ENCODE data around the gene R3HDML.

R3HDML gene

DNA sequence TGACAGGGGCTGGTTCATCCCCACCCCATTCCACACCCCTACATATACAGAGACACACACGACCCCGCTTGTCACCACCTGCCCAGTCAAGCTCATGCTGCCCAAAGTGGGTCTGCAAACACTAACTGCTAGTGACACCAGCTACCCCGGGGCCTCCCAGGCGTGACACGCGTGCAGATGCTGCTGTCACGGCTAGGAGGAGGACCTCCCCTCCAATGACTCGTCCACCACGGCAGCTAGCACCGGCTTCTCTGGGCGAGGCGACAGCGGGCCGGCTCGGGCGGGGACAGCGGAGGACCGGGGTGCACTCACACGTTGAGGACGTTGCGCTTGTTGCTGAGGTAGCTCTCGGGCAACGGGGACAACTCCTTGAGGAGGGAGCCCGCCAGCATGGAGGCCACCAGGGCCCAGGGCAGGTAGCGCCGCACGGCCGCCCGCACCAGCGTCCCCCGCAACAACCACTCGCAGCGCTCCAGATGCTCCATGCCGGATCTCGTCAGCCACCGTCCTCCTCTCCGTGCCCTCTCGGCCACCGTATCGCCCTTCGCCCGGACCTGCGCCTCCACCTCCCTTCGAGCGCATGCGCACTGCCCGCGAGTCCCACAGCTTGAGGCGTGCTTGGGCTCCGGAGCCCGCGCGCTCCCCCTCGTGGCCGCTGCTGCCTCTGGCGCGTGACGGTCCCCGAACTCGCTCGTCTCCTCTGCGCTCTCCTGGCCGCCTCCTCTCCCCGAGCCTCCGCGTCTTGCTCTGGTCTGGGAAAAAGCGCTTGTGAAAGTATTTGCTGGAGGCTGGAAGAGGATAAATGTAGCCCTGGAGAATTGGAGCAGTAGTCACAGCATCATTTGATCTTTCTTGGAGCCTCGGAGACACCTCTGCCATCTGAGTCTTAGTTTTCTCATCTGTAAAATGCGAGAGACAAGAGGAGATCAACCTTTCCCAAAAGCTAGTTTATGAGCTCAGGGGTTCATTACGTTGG is 25.9 kb upstream of the R3HDML start, which contains the start of gene FITM2:
FITM2 (minus strand) TSS at position 539 of the 976 bp plus-strand sequence; CDS start at position 485, 54 bp downstream.
- peak; percentile 100 for DNase-seq (ENCODE audit: low spot score)
- H3K36me3 ChIP-seq (ENCODE audit: low read depth), result no peaks in the 10 kb centered on the region
- H3K9me3 ChIP-seq (ENCODE audit: severe bottlenecking), result no peaks in the 10 kb centered on the region
- H3K4me3 ChIP-seq (ENCODE audit: severe bottlenecking), result peak within 1 kb of the TSS; percentile 77
- no peak within 1 kb of the TSS for H3K27ac ChIP-seq (ENCODE audit: poor library complexity, severe bottlenecking)
- H3K4me1 ChIP-seq (ENCODE audit: insufficient read depth, poor library complexity, severe bottlenecking), result peaks cover 4% of the 10 kb centered on the region
- TF ChIP-seq, protein P1, sequence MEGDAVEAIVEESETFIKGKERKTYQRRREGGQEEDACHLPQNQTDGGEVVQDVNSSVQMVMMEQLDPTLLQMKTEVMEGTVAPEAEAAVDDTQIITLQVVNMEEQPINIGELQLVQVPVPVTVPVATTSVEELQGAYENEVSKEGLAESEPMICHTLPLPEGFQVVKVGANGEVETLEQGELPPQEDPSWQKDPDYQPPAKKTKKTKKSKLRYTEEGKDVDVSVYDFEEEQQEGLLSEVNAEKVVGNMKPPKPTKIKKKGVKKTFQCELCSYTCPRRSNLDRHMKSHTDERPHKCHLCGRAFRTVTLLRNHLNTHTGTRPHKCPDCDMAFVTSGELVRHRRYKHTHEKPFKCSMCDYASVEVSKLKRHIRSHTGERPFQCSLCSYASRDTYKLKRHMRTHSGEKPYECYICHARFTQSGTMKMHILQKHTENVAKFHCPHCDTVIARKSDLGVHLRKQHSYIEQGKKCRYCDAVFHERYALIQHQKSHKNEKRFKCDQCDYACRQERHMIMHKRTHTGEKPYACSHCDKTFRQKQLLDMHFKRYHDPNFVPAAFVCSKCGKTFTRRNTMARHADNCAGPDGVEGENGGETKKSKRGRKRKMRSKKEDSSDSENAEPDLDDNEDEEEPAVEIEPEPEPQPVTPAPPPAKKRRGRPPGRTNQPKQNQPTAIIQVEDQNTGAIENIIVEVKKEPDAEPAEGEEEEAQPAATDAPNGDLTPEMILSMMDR (IDR thresholded peaks at IDR 0.05; ENCODE audit: poor library complexity, severe bottlenecking), result peak; percentile 100
- H3K27me3 ChIP-seq (ENCODE audit: insufficient read depth, poor library complexity, severe bottlenecking), result no peaks in the 10 kb centered on the region
- peak; percentile 93 for ATAC-seq (ENCODE audit: low read depth)

DNA sequence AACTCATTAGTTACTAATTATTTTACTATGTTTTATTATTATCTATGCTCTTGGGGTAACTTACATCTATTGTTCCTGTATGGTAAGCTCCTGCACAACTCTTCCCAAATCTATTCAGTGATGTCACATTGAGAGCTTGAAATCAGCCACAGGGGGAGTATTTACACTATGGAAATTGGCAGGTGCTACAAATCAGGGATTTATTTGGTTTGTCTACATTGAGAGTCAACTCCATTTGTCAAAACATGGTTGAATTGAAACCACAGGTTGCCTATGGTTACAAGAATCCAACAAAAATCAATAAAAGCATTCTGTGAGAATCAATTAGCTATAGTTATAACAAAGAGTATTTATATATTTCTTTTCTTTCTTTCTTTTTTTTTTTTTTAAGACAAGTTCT is 22.0 kb upstream of the R3HDML start:
- DNase-seq (ENCODE audit: low spot score) (no peak), ATAC-seq (ENCODE audit: low read depth) (no peak)
- no peaks in the 10 kb centered on the region for H3K27me3 ChIP-seq (ENCODE audit: insufficient read depth, poor library complexity, severe bottlenecking)
- no peaks in the 10 kb centered on the region for H3K9me3 ChIP-seq (ENCODE audit: severe bottlenecking)
- no peaks in the 10 kb centered on the region for H3K36me3 ChIP-seq (ENCODE audit: low read depth)
- TF ChIP-seq, protein P1 (IDR thresholded peaks at IDR 0.05; ENCODE audit: poor library complexity, severe bottlenecking), result no peak
- H3K27ac ChIP-seq (ENCODE audit: poor library complexity, severe bottlenecking), result no peak overlapping the region
- peaks cover 2% of the 10 kb centered on the region for H3K4me1 ChIP-seq (ENCODE audit: insufficient read depth, poor library complexity, severe bottlenecking)
- no peak overlapping the region for H3K4me3 ChIP-seq (ENCODE audit: severe bottlenecking)

DNA sequence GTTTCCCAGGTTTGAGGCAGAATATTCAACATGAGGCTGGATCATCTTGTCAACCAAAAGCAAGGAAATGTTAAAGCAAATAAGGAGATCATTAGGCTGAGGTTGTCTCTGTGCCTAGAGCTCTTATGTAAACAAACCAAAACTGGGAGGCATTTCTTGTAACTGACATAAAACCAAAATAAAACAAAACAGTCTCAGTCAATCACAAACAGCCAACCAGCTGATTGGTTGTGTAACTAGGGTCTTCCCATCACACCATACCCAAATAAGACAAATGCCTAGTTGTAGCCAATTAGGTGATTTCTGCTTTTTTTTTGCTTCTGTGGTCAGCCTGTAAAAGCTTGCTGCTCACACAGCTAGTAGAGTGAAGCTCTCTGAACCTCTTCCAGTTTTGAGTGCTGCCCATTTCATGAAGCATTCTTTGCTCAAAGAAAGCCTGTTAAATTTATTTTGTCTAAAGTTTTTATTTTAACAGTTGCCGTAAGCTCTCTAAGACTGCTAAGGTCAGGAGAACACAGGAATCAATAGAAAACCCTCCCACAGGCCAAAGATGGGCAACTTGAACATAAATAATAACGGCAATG is 16.9 kb upstream of the R3HDML start:
- no peak overlapping the region for H3K4me3 ChIP-seq (ENCODE audit: severe bottlenecking)
- H3K27me3 ChIP-seq (ENCODE audit: insufficient read depth, poor library complexity, severe bottlenecking), result no peaks in the 10 kb centered on the region
- ATAC-seq (ENCODE audit: low read depth), result no peak
- TF ChIP-seq, protein P1 (IDR thresholded peaks at IDR 0.05; ENCODE audit: poor library complexity, severe bottlenecking), result no peak
- no peak overlapping the region for H3K27ac ChIP-seq (ENCODE audit: poor library complexity, severe bottlenecking)
- H3K36me3 ChIP-seq (ENCODE audit: low read depth), result no peaks in the 10 kb centered on the region
- no peak for DNase-seq (ENCODE audit: low spot score)
- H3K4me1 ChIP-seq (ENCODE audit: insufficient read depth, poor library complexity, severe bottlenecking), result no peaks in the 10 kb centered on the region
- no peaks in the 10 kb centered on the region for H3K9me3 ChIP-seq (ENCODE audit: severe bottlenecking)

DNA sequence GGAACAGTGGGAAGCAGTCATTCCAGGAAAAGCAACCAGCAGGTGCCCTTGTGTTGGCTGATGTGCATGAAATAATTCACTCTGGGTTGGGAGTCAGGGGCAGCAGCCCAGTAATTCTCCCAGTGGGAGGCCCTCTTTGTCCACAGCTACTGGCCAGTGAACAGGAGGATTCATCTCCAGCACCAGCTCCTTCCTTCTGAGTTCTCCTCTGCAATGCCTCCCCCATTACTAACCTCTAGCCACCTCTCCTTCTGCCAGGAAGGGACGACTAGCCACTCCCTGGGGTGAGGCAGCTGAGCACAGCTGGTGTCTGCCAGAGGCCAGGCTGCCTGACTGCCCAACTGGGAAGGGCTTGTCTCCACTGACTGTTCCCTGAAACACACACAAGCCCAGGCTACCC is 12.5 kb upstream of the R3HDML start:
- H3K27ac ChIP-seq (ENCODE audit: poor library complexity, severe bottlenecking), result no peak overlapping the region
- H3K4me3 ChIP-seq (ENCODE audit: severe bottlenecking), result no peak overlapping the region
- H3K36me3 ChIP-seq (ENCODE audit: low read depth), result no peaks in the 10 kb centered on the region
- ATAC-seq (ENCODE audit: low read depth) (peak; percentile 79), DNase-seq (ENCODE audit: low spot score) (no peak)
- H3K9me3 ChIP-seq (ENCODE audit: severe bottlenecking), result no peaks in the 10 kb centered on the region
- H3K4me1 ChIP-seq (ENCODE audit: insufficient read depth, poor library complexity, severe bottlenecking), result no peaks in the 10 kb centered on the region
- TF ChIP-seq, protein P1 (IDR thresholded peaks at IDR 0.05; ENCODE audit: poor library complexity, severe bottlenecking), result no peak
- H3K27me3 ChIP-seq (ENCODE audit: insufficient read depth, poor library complexity, severe bottlenecking), result no peaks in the 10 kb centered on the region
